NK-92 (cell line): Measurements from ENCODE around the gene RAPGEF6.
"Not testable (repeated sequence)": the region's sequence is repeated elsewhere in the genome, so short reads cannot be mapped to it uniquely, and the experiment has no call there.

Experiments
- DNase-seq: peaks from one replicate; lab custom pipeline; 2025; ENCODE audit not compliant: unreplicated experiment; lab: John Stamatoyannopoulos, UW

RAPGEF6 gene

DNA sequence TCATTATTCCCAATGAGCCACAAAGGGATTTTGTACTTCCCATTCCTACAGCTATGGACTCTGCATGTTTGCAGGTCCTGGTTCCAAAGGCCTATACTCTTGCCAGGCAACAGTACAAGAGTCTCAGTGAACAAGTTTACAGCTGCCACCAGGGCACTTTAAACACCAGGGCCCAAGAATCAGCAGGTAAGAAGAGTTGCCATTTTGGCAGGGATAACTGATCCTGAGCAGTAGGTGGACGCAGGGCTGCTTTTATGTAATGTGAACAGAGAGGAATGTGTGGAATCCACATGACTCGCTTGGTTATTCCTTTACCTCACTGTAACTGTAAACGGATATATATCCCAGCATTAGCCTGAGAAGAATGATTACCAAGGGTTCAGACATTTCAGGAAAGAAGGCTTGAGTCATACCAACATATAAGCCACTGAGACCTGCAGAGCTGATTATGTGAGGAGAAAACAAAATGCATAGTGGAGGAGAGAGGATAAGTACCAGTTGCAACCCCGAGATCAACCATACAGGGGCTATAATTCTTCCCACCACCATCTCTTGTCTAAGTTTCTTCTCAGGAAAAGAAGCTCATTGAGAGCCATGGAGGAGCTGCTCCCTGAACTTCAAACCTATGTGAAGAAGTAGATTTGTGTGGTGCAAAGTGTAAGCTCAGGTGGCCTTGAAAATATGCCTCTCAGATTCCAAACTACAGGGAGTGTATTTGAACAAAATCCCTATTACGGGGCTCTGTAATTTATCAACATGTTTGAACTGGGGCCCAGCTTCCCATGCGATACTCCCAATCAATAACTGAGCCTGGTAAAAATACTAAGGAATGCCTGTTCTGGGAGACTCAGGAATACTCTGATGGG is 24.6 kb downstream of the RAPGEF6 start:
- DNase-seq, result no peak

DNA sequence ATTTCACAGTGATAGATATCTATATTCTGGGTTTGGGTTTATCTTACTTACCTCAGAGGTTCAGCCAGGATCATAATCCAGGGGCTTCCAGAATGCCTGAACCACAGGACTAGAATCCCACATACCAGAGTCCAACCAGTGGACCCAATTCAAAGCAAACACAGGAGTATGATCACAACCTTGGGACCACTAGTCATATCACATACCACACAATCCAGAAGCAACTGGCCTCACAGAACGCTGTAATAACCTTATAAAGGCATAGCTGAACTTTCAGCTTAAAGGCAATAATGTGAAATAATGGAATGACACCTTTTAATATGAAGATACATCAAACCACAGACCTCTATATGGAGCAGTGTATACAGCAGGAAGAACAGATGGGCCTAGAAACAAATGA is 25.3 kb downstream of the RAPGEF6 start:
- DNase-seq, result no peak

GRCh38 chr5:131608597-131608996 is 26.4 kb downstream of the RAPGEF6 start:
- no peak for DNase-seq

- no peak for DNase-seq
Measured at GRCh38 chr5:131607903-131608540, 27.0 kb downstream of the RAPGEF6 start.

GRCh38 chr5:131607418-131607817 is 27.6 kb downstream of the RAPGEF6 start:
- no peak for DNase-seq

- DNase-seq, result no peak
Measured at GRCh38 chr5:131605086-131605485, 29.9 kb downstream of the RAPGEF6 start.

GRCh38 chr5:131595088-131596033 is 39.7 kb downstream of the RAPGEF6 start:
- DNase-seq, result no peak

DNA sequence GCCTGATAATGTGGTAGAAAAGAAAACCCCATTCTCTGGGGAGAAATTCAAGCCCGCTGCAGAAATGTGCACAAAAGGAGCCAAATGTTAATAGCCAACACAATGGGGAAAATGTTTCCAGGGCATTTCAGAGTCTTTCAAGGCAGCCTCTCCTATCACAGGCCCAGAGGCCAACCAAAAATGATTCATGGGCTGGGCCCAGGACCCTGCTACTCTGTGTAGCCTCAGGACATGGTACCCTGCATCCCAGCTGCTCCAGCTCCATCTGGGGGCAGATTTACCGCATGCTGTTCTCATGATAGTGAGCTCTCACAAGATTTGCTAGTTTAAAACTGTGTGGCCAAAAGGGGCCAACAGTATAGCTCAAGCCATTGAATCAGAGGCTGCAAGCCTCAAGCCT is 41.1 kb downstream of the RAPGEF6 start:
- DNase-seq, result no peak

GRCh38 chr5:131593436-131593835 is 41.6 kb downstream of the RAPGEF6 start:
- DNase-seq, result not testable (repeated sequence)

GRCh38 chr5:131589510-131590348 is 45.3 kb downstream of the RAPGEF6 start:
- DNase-seq, result no peak

DNA sequence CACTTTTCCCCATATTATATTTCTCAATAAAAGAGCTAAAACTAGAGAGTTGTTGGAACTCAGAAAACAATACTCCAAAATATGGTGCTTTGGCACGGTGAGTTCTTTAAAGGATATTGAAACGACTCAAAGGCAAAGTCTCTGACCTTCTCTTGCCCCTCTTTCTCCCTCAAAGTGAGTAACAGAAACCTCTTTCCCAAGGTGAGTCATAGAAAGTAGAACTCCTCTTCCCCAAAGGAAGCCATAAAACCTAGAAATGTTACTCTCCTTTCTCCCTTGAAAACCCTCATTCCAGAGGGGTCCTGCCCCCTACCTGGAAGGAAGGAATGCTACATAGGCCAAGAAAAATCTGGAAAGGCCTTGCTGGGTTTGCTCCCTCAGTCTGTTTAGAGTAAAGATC is 47.5 kb downstream of the RAPGEF6 start:
- DNase-seq, result no peak

GRCh38 chr5:131581702-131582101 is 53.3 kb downstream of the RAPGEF6 start:
- DNase-seq, result no peak

- DNase-seq, result no peak
Measured at GRCh38 chr5:131579917-131580671, 54.9 kb downstream of the RAPGEF6 start.

DNA sequence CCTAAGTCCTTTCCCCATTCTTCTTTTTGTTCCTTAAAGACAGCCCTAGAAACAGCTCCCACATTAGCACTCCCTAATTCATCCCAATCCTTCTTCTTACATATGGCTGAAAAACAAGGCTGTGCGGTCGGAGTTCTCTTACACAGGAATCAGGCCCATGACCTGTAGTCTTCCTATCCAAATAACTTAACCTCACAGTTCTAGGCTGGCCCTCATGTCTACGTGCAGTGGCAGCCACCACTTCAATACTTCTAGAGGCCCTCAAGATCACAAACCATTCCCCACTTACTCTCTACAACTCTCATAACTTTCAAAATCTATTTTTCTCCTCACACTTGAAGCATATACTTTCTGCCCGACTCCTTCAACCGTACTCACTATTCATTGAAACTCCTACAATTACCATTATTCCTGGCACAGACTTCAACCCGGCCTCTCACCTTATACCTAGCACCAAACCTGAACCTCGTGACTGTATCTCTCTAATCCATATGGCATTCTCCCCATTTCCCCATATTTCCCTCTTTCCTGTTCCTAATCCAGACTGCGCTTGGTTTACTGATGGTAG is 59.3 kb downstream of the RAPGEF6 start:
- DNase-seq, result no peak

DNA sequence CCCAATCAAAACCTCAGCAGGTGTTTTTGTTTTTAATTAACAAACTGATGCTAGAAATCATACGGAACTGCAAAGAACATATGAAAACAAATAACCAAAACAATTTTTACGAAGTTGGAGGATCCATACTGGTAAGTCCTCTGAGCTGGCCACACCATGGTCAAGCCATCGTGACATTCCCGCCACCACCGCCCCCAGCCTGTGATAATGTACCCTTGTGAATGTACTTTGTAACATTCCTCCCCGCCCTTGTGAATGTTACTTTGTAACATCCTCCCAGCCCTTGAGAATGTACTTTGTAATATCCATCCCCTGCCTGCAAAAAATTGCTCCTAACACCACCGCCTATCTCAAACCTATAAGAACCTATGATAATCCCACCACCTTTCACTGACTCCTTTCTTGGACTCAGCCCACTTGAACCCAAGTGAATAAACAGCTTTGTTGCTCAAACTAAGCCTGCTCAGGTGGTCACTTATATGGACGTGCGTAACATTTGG is 63.3 kb downstream of the RAPGEF6 start:
- no peak for DNase-seq

DNA sequence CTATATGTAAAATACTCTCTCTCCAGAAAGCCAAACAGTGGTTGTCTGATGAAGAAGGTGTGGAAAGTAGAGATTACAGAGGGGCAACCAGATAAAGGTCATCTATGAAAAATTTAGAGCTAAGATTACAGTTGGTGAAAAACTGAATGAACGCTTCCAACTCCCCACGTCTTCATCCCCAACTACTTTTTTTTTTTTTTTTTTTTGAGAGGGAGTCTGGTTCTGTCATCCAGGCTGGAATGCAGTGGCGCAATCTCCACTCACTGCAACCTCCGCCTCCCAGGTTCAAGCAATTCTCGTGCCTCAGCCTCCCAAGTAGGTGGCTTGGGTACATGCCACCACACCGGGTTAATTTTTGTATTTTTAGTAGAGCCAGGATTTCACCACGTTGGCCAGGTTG is 64.3 kb downstream of the RAPGEF6 start:
- DNase-seq, result no peak

- DNase-seq, result no peak
Measured at GRCh38 chr5:131564229-131564652, 70.8 kb downstream of the RAPGEF6 start.

- no peak for DNase-seq
Measured at GRCh38 chr5:131563434-131564228, 71.4 kb downstream of the RAPGEF6 start.
